HEK293 (cell line): ENCODE measurements around the gene N4BP2L2.

Experiments used
- GFI1B ChIP-seq: fragments of 450-650 bp; formaldehyde crosslinking; IDR thresholded peaks from 2 replicates; pipeline ENCODE4 v1.5.1; 2016; ENCODE audit warnings: missing biosample characterization, missing genetic modification characterization
- KLF10 ChIP-seq: fragments of 450-650 bp; IDR thresholded peaks from 2 replicates; pipeline ENCODE4 v1.5.1; 2018; ENCODE audit warnings: missing biosample characterization, mild to moderate bottlenecking, missing genetic modification characterization
- MYNN ChIP-seq: fragments of 450-650 bp; formaldehyde crosslinking; IDR thresholded peaks from 2 replicates; pipeline ENCODE4 v1.5.1; 2016; ENCODE audit warnings: missing biosample characterization, missing genetic modification characterization, borderline replicate concordance
- OSR2 ChIP-seq: fragments of 450-650 bp; formaldehyde crosslinking; IDR thresholded peaks from 2 replicates; pipeline ENCODE4 v1.5.1; 2016; ENCODE audit warnings: missing biosample characterization, missing genetic modification characterization
- SETDB1 ChIP-seq: IDR thresholded peaks from one replicate; pipeline ENCODE4 v1.6.1; 2017; ENCODE audit warnings: mild to moderate bottlenecking, low read length, moderate library complexity, mixed read lengths; ENCODE audit not compliant: insufficient read length
- TCF7L2 ChIP-seq: IDR thresholded peaks from 2 replicates; pipeline ENCODE4 v1.6.1; 2011; ENCODE audit warnings: low read depth, mild to moderate bottlenecking, inconsistent platforms, low read length, moderate library complexity, borderline replicate concordance
- ZBTB21 ChIP-seq: fragments of 450-650 bp; formaldehyde crosslinking; IDR thresholded peaks from 2 replicates; pipeline ENCODE4 v1.5.1; 2017; ENCODE audit warnings: missing biosample characterization, missing genetic modification characterization
- ZNF121 ChIP-seq: fragments of 450-650 bp; formaldehyde crosslinking; IDR thresholded peaks from 2 replicates; pipeline ENCODE4 v1.5.1; 2016; ENCODE audit warnings: missing biosample characterization, missing genetic modification characterization
- ZNF175 ChIP-seq: fragments of 450-650 bp; formaldehyde crosslinking; IDR thresholded peaks from 2 replicates; pipeline ENCODE4 v1.5.1; 2016; ENCODE audit warnings: missing biosample characterization, missing genetic modification characterization
- ZNF354C ChIP-seq: fragments of 450-650 bp; formaldehyde crosslinking; IDR thresholded peaks from 2 replicates; pipeline ENCODE4 v1.5.1; 2016; ENCODE audit warnings: missing biosample characterization, missing genetic modification characterization, low read depth, borderline replicate concordance
- ZNF398 ChIP-seq: fragments of 450-650 bp; formaldehyde crosslinking; IDR thresholded peaks from 2 replicates; pipeline ENCODE4 v1.5.1; 2017; ENCODE audit warnings: missing biosample characterization, missing genetic modification characterization
- ZNF639 ChIP-seq: fragments of 450-650 bp; formaldehyde crosslinking; IDR thresholded peaks from 2 replicates; pipeline ENCODE4 v1.5.1; 2016; ENCODE audit warnings: missing biosample characterization, missing genetic modification characterization
- TF ChIP-seq, protein P1 (sequence below): fragments of 450-650 bp; formaldehyde crosslinking; IDR thresholded peaks from 2 replicates; pipeline ENCODE4 v1.5.1; 2016; ENCODE audit warnings: missing biosample characterization, missing genetic modification characterization, low read depth
- TF ChIP-seq, protein P2 (sequence below): fragments of 450-650 bp; formaldehyde crosslinking; IDR thresholded peaks from 2 replicates; pipeline ENCODE4 v1.5.1; 2016; ENCODE audit warnings: missing biosample characterization, missing genetic modification characterization

DNA sequence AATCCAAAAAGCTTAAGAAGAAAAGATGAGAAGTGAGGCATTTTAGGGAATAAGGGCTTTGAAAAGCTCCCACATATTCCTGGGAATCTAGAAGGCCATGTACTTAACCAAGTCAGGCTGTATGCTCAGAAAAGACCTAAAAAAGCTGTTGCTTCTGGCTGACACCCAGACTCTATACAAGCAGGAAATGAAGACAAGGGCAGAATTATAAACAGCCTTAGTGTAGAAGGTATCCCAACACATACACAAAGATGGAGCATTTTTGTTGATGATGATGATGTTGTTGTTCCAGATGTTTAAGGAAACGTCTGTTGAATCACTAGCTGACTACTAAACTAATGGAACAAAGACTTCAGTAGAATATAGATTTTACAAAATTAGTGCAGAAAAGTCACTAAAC, 84.6 kb downstream of the N4BP2L2 start:
- TF ChIP-seq, protein P1, sequence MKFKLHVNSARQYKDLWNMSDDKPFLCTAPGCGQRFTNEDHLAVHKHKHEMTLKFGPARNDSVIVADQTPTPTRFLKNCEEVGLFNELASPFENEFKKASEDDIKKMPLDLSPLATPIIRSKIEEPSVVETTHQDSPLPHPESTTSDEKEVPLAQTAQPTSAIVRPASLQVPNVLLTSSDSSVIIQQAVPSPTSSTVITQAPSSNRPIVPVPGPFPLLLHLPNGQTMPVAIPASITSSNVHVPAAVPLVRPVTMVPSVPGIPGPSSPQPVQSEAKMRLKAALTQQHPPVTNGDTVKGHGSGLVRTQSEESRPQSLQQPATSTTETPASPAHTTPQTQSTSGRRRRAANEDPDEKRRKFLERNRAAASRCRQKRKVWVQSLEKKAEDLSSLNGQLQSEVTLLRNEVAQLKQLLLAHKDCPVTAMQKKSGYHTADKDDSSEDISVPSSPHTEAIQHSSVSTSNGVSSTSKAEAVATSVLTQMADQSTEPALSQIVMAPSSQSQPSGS (tag by site-specific recombination) = no peak
- no peak for TF ChIP-seq ZNF354C (tag by site-specific recombination)
- TF ChIP-seq SETDB1 = no peak
- no peak for TF ChIP-seq MYNN (tag by site-specific recombination)
- no peak for TF ChIP-seq TCF7L2
- TF ChIP-seq, protein P2, sequence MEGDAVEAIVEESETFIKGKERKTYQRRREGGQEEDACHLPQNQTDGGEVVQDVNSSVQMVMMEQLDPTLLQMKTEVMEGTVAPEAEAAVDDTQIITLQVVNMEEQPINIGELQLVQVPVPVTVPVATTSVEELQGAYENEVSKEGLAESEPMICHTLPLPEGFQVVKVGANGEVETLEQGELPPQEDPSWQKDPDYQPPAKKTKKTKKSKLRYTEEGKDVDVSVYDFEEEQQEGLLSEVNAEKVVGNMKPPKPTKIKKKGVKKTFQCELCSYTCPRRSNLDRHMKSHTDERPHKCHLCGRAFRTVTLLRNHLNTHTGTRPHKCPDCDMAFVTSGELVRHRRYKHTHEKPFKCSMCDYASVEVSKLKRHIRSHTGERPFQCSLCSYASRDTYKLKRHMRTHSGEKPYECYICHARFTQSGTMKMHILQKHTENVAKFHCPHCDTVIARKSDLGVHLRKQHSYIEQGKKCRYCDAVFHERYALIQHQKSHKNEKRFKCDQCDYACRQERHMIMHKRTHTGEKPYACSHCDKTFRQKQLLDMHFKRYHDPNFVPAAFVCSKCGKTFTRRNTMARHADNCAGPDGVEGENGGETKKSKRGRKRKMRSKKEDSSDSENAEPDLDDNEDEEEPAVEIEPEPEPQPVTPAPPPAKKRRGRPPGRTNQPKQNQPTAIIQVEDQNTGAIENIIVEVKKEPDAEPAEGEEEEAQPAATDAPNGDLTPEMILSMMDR = no peak
- no peak for TF ChIP-seq ZBTB21
- TF ChIP-seq KLF10 (tag by site-specific recombination) = no peak
- TF ChIP-seq ZNF639 = no peak
- TF ChIP-seq OSR2 (tag by site-specific recombination) = no peak
- TF ChIP-seq ZNF121 (tag by site-specific recombination) = no peak
- TF ChIP-seq GFI1B (tag by site-specific recombination) = no peak
- no peak for TF ChIP-seq ZNF398 (tag by site-specific recombination)
- TF ChIP-seq ZNF175 (tag by site-specific recombination) = no peak
